GM19351 (cell line): ENCODE results near the gene GPR12.

Experiments
- ATAC-seq: cut with Tn5 transposase; IDR thresholded peaks from one replicate; pipeline ENCODE4 v1.9.1; 2021; ENCODE audit warnings: mild to moderate bottlenecking, moderate library complexity; ENCODE audit not compliant: unreplicated experiment

Gene GPR12

DNA sequence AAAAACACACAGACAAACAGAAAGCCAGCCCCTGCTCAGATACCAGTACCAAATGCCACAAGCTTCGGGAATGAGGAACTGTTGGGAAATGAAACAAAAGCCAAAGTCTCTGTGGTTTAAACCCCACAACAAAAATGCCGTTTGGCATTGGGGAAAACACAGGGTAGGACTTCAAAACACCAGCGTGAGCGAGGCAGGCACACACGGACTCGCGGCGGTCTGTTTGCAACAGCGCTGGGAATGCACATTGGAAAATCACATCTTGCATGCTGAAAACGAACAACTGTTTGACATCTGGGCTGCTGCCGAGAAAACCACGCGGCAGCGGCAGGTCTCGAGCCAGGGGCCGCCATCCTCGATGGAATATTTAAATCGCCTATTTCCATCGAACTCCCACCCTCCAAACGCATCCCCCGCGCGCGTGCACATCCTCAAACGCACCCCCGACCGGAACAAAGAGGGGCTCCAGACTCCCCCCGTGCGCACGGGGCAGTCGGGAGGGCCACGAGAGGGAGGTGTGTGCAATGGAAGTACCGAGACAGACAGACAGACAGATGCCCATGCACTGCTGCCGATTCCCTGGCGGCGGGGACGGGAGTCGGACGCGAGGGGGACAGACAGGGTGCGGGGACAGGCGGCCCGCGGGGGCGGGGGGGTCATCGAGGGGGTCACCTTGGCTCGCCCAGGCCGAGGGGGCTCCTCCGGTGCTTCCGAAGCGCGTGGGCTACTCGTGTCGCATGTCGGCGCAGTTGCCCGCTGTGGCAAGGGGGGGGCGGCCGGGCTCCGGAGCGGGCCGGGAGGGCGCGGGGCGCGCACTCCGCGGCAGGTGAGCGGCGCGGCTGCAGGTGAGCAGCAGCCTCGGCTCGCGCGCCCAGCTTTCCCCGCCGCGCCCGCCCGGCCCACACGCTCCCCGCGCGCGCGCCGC, at the start of gene GPR12:
Gene GPR12, minus strand, starts transcription at position 880 of the 925 bp plus-strand sequence. CDS start 959 bp downstream, outside the sequence.
- ATAC-seq: no peak

DNA sequence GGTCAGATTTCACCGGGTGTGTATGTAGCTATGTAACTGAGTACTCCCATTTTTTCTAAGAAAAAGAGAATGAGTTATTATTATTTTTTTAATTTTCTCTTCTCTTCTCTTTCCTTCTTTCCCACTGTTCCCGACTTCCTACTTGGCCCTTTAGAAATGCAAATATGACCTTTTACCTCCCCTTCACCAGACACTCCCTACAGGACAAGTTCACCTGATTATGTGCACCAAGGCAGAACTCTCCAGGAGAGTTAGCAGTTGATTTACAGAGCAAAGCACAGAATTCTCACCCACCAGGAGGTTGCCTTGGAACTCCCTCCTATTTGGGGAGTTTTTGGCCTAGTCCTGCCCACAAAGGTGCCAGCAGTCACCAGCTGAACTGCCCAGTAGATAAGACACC, 49.5 kb upstream of the GPR12 start:
- ATAC-seq: no peak

- ATAC-seq: no peak
Measured at GRCh38 chr13:26806891-26807290, 46.3 kb upstream of the GPR12 start.

- no peak for ATAC-seq
Measured at GRCh38 chr13:26787961-26788360, 27.4 kb upstream of the GPR12 start.

DNA sequence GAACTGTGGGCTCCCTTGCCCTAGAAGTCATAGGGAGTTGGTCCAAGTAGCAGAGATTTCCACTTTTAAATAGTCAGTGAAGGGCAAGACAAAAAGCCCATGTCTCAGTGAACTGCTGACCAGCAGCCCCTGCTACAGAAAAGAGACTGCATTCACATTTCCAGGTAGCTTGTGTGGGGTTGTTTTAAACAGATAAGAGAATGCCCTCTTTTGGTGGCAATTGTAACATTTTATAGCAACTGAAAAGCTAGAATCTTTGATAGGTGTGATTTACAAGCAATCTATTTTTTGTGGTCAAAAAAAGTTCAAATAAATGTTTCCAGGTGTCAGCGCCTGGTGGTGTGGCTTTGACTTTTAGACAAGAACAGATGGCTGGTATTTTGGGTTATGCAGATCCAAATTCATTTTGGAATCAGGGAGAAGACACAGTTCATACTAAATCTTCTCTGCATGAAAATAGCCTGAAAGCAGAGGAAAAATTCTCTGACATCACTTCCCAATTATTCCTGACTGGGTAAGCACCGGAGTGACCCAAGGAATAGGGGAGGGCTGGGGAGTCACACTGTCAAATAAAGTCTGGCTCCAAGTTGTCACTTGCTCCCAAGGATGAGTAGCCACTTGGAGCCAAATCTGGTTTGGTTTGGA, 26.2 kb upstream of the GPR12 start:
- no peak for ATAC-seq

DNA sequence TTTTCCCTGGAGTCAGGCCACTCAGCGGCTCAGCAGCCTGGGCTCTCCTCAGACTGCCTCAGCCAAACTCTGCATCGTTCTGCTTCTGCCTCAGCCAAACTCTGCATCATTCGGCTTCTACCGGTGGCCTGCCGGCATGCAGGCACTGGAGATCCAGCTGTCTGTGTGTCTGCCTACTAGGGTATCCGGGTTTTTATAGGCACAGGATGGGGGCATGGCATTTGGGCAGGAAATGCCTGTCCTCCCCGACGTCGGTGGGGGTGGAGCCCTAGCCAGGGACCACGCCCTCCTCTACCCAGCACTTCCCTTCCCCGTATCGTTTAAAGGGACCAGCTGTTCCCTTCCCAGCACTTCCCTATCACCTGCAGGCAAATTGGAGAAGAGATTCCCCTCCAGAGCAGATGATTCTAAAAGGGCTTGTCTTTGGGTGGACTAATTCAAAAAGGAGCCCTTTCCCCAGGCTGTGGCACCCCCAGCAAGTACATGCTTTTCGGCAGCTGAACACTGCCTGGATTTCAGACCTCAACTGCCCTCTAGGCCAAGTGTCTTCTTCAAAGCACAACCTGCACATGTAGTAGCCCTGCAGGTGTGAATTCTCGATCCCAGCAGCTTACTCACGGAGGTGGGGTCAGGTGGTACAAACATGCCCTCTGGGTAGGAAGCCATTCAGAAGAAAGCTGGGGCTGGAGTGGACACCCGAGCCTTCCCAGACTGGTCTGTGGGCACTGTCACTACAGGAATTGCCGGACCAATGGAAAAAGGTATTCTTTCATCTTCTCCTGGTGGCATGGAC, 25.4 kb upstream of the GPR12 start:
- ATAC-seq: no peak

DNA sequence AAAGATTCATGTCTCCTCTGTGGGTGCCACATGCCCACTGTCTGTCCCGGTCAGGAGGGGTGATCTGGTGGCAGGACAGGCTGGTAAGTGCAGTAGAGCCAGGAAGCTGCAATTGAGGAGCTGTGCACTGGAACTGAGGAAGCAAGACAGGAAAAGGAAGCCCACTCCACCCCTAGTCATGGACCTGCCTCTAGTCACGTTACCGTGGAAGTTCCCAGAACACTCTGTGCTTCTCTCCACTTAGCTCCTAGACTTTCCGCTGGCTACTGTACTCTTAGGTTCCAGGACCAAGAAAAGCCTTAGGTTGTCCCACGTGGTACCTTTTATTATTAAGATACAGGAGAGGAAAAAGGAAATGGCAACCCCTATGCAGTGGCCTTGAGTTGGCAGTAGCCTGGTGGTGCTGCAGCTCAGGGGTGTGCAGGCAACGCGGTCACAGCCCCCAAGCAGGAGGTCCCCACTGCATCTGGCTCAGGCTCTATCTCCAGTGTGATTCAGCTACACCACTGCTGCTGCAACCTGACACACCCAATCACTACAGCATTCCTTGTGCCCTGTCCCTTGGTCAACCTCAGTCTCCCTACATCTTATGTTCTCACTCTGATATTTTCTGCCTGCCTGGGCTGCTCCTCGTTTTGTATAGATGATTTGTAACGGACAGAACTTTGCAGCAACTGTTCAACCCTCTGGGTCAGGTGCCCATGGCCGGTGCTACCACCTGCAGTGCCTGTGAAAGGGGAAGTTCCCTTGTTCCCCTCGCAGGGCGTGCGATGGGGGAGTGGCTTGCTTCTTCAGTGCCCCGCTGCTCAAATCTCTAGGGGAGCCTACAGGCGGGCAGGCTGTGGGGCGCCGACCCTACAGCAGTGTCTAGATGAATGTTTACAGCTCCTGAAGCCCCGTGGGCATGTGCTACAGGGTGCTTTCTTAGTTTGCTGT, 24.4 kb upstream of the GPR12 start:
- ATAC-seq: no peak

GRCh38 chr13:26780411-26780810, 19.8 kb upstream of the GPR12 start:
- no peak for ATAC-seq

DNA sequence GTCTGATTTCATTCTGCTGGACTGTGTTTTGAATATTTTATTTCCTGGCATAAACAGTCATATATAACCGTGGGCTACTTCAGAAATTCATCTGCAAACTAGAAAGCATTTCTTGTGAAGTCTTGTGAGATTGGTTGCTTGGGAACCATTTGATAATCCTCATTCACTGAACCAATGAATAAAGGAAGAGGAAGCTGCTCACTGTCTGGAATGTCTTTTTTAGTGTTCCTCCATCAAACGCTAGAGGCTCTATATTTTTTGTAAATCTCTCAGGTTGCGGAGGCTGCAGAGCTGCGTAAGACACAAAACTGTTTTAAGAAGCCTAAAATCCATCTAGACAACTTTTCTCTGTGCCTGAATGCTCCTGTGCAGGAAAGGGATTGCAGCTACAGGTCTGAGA, 18.7 kb upstream of the GPR12 start:
- ATAC-seq: no peak

DNA sequence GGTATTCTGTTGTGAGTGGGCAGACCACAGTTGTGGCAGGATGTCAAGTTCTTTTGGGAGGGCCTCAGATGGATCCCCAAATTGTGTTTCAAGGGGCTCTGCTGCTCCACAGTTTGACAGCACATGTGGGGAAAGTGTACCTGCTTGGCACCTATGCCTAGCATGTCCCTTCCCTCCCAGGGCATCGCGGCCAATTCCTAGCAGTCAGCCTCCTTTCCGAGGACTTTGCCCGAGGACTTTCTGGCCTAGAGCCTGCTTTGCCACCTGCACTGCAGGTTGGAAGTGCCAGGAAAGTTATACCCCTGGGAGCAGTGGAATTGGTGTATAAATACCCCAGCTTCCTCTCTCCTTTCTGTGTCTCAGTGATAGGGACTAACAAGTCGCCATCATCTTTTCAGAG, 11.9 kb upstream of the GPR12 start:
- ATAC-seq: no peak

- no peak for ATAC-seq
Measured at GRCh38 chr13:26771796-26772195, 11.2 kb upstream of the GPR12 start.

- ATAC-seq: no peak
Measured at GRCh38 chr13:26762745-26763345, 2.3 kb upstream of the GPR12 start.

- no peak for ATAC-seq
Measured at GRCh38 chr13:26760832-26761582, 421 bp upstream of the GPR12 start.

GRCh38 chr13:26759249-26759906, 1.2 kb downstream of the GPR12 start:
- no peak for ATAC-seq

GRCh38 chr13:26758496-26759157, 2.0 kb downstream of the GPR12 start:
- ATAC-seq: no peak

- no peak for ATAC-seq
Measured at GRCh38 chr13:26756961-26757360, 3.6 kb downstream of the GPR12 start.

DNA sequence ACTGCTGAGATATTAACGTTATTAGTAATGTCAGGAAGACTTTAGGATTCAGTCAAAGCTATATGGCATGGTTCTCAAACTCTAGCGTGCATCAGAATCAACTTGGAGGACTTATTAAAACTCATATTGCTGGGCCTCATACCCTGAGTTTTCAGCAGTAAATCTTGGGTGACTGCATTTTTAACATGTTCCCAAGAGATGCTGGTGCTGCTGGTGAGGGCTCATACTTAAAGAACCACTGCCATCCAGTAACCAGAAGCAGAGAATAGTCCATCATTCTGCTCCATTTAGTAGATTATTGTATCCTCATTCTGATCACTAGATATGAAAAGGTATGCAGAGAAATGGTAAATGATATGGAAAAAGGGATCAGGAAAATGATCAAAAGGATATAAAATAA, 7.9 kb downstream of the GPR12 start:
- no peak for ATAC-seq

- ATAC-seq: no peak
Measured at GRCh38 chr13:26749905-26750304, 10.7 kb downstream of the GPR12 start.
